Posterior vena cava (tissue), 2 donors: ENCODE data around the gene SLIT2. TPM values are rescaled to one million over a fixed set of nuclear protein-coding genes. Genes with fewer than 3 reads are reported as not detected.

Experiments
- DNase-seq: peaks from one replicate; pipeline ENCODE4 v3.0.0-alpha.2; 2020; ENCODE audit warnings: low spot score
- intact Hi-C, 2 donors: fragments of 100-400 bp; cut with DNase I; formaldehyde crosslinking; loops; one replicate each; pipeline versions ENCODE4 v1.14.1 to v1.14.2; 2022 to 2023
- long read RNA-seq, 2 donors: library from polyadenylated mRNA; unstranded; transcript quantifications; one replicate each; pipeline ENCODE4 v2.0.0, GENCODE V29; 2020 to 2021
- total RNA-seq, 2 donors: library from RNA; stranded (reverse); fragmentation: NEBNext Ultra II Directional; extraction: Animal tissue kit (Norgen Biotek cat#: 25700); gene quantifications; one replicate each; pipeline ENCODE4 v1.2.1, GENCODE V29; 2021
- donor health status: DM: yes; HTN: yes; CAD: no.
- donor health status: DM: yes; HTN: yes; CAD: no.

Gene SLIT2
- 10 to 100 TPM; 29.6 to 55.5 TPM for total RNA-seq
- long read RNA-seq, donor 1, partial matches to known transcripts, result 11 of 17 reads
- long read RNA-seq, donor 1, other reads (novel, unspliced or antisense), result 6 of 17 reads
- long read RNA-seq, donor 2, partial matches to known transcripts, result 4 of 8 reads
- long read RNA-seq, donor 2, other reads (novel, unspliced or antisense), result 3 of 8 reads

GRCh38 chr4:20251796-20252655 lies at the start of gene SLIT2:
Gene SLIT2, plus strand, starts transcription at chr4:20251905. Its CDS starts 1,911 bp downstream, at chr4:20253816.
- intact Hi-C loops, result no loop called here
- peak; percentile 94 for DNase-seq

- intact Hi-C loops, result no loop called here
- DNase-seq, result no peak
Observed at GRCh38 chr4:20203508-20203907, 48.2 kb upstream of the SLIT2 start.

DNA sequence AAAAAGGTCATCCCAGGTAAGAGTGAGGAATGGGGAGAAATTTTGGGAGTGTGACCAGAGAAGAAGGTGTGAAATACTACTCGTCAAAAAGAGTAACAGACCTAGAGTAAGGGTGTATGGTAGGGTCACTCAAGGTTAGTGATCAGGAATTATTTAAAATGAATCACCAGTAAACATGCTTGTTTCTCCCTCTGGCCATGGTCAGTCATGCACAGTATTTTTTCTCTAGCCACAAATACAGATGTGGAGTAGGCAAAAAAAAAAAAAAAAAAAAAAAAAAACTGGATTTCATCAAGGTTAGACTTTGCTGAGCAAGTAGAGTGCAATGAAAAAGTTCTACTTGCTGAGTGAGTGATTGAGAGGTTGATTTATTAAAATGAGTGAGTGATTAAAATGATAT lies 34.2 kb upstream of the SLIT2 start:
- no peak for DNase-seq
- intact Hi-C loops, result no loop called here

DNA sequence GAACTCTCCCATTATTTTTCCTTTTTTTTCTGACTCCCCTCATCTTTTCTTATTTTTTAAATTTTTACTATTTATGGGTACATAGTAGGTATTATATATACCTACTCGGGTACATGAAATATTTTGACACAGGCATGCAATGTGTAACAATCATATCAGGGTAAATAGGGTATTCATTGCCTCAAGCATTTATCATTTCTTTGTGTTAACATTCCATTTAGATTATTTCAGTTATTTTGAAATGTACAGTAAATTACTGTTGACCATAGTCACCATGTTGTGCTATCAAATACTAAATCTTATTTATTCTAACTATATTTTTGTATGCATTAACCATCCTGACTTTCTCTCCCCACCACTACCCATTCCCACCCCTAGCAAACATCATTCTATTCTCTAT lies 33.8 kb upstream of the SLIT2 start:
- DNase-seq, result no peak
- intact Hi-C loops, result no loop called here

DNA sequence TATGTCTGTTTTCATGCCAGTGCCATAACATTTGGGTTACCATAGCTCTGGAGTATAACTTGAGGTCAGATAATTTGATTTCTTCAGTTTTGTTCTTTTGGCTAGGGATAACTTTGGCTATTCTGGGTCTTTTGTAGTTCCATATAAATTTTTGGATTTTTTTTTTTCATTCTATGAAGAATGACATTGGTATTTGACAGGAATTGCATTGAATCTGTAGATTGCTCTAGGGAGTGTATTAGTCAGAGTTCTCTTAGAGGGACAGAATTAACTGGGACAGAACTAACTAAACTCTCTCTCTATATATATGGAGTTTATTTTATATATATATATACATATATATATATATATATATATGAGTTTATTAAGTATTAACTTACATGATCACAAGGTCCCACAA lies 32.2 kb upstream of the SLIT2 start:
- intact Hi-C loops, result no loop called here
- DNase-seq, result no peak

GRCh38 chr4:20237894-20238537 lies 13.7 kb upstream of the SLIT2 start:
- intact Hi-C loops, result no loop called here

DNA sequence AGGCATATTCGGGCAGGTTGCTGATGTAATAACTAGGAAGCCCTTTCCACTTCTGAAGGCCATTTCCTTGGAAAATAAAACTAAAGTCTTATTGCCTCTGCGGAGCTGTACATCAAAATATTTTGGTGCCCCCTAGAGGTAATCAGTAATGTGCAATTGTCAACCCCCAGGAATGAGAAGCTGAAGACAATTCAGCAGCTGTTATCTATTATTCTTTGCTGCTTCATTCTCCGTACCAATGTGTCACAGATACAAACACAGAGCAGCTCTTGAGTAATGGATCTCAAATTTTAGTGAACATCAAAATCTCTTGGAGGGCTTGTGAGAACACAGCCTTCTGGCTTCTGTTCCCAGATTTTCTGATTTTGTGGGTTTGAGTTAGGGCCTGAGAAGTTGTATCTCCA lies 3.5 kb upstream of the SLIT2 start:
- no peak for DNase-seq
- intact Hi-C loops, result no loop called here

More at GRCh38 chr4:20237894-20238537, 13.7 kb upstream of the SLIT2 start:
- DNase-seq, result no peak

- no peak for DNase-seq
- intact Hi-C loops, result no loop called here
Observed at GRCh38 chr4:20249333-20249732, 2.4 kb upstream of the SLIT2 start.

GRCh38 chr4:20251031-20251795 lies 492 bp upstream of the SLIT2 start:
- DNase-seq, result no peak
- intact Hi-C loops, result no loop called here

GRCh38 chr4:20252656-20253282 lies 1.1 kb downstream of the SLIT2 start:
- intact Hi-C loops, result no loop called here
- DNase-seq, result peak; percentile 84

- peak; percentile 77 for DNase-seq
- intact Hi-C loops, result no loop called here
Observed at GRCh38 chr4:20253283-20253734, 1.6 kb downstream of the SLIT2 start.

- intact Hi-C loops, result no loop called here
- DNase-seq, result peak; percentile 83
Observed at GRCh38 chr4:20253735-20254409, 2.2 kb downstream of the SLIT2 start.

DNA sequence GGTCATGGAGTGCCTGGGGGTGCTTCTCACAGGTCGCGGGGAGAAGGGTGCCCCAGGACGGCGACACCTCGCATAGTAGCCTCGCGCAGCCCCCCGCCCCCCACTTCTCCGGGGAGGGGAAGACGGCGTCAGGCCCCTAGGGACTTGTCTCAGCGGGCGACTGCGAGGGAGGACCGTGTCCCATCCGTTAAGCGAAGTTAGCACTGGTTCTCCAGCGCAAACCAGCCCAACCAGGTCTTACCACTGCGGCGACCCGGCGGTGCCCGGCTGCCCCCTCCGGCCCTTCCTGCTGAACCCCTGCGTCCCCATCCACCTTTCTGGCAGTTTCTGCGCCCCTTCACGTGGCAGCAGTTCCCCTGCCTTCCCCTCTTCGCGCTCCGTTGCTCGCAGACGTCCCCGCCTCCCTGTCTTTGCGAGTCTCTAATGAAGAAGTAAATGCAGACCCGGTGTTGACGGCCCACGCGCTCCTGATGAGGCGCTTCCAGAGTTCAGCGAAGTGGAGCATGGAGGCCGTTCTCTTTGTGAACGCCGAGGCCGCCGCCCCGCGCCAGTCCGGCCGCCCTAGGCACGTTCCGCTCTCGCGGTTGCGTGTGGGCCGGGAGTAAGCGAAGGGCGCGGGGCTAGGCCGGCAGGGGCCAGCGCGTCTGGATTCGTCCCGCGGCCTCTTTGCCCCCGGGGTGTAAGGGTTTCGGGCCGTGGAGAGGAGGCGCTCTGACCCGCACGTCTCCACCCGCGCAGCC lies 3.0 kb downstream of the SLIT2 start:
- intact Hi-C loops, result no loop called here
- peak; percentile 82 for DNase-seq

GRCh38 chr4:20255251-20255586 lies 3.5 kb downstream of the SLIT2 start:
- intact Hi-C loops, result no loop called here
- no peak for DNase-seq

GRCh38 chr4:20255823-20256222 lies 4.1 kb downstream of the SLIT2 start:
- no peak for DNase-seq
- intact Hi-C loops, result no loop called here

DNA sequence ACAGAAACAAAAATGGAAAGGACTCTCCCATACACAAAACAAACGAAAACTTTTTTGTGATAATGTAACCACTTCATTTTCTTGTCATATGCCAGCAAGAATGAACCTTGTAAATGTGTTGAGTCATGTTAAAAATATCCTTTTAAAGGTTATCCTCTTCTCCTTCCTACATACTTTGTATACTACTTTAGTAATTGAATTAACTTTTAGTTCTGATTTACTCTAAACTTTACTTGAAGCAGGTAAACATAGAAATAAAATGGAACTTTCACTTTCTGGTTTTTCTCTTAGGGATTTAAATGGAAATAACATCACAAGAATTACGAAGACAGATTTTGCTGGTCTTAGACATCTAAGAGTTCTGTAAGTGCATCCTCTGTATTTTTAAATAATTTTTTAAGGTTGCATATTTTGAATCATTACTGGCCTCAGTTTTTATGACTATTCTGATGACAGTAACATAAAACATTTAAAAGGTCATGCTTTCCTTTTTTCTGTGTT lies 4.7 kb downstream of the SLIT2 start:
- intact Hi-C loops, result no loop called here
- DNase-seq, result no peak

- intact Hi-C loops, result no loop called here
- DNase-seq, result no peak
Observed at GRCh38 chr4:20259707-20260106, 8.0 kb downstream of the SLIT2 start.

DNA sequence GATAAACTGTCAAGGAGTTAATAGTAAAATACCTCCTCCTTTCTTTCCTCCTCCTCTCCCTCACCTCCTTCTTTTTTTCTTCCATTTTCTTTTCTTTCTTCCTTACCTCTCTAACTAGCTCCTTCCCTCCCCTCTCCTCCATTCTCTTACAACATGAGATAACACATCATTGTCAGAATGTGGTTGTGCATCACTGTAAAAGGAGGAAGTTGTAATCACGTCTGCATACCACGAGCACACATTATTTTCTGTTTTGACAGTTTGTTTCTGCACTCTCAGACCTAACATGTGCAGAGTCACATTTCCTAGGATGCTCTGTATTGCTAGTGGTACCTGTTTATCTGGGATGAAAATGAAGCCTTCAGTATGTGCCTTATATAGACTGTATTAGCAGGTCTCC lies 9.1 kb downstream of the SLIT2 start:
- intact Hi-C loops, result no loop called here
- no peak for DNase-seq
